GM10847 (cell line): ENCODE measurements around the gene EPAS1.

Experiments used
- POLR2A ChIP-seq: IDR thresholded peaks from 2 replicates; pipeline ENCODE4 v1.6.1; 2011; ENCODE audit not compliant: insufficient read length; ENCODE audit errors: extremely low read depth

Gene EPAS1

DNA sequence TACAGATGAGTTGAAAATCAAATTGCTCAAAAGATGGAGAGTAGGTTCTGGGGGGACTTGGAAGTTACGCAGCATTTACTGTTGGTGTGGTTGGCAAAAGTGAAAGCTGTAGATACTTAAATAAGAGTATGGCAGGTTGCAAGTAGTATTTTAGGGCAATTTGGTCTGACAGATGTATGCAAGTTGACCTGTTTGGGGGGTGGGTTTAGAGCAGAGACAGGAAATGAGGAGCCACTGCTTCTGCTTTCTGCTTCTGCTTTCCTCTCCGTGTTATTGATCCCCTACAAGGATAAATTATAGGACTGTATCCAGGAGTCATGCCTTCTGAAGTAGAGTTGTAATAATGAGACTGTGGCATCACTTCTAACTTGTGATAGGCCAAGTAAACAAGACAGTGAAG, 71.2 kb downstream of the EPAS1 start:
- TF ChIP-seq POLR2A = no peak

DNA sequence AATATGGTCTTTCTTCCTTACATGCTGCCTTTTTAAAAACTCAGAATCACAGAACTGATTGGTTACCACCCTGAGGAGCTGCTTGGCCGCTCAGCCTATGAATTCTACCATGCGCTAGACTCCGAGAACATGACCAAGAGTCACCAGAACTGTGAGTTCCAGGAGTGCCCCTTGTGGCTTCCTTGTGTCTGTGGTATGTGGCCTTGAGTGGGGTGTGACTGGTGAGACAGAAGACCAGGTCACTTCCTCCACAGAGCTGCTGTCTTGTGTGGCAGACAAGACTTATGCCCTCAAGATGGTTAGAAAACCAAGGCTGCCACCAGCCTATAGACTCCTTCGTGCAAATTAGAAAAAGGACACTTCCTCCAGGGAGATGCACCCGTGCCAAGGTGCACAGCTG, 72.6 kb downstream of the EPAS1 start:
- no peak for TF ChIP-seq POLR2A

GRCh38 chr2:46371854-46372253, 74.6 kb downstream of the EPAS1 start:
- no peak for TF ChIP-seq POLR2A

DNA sequence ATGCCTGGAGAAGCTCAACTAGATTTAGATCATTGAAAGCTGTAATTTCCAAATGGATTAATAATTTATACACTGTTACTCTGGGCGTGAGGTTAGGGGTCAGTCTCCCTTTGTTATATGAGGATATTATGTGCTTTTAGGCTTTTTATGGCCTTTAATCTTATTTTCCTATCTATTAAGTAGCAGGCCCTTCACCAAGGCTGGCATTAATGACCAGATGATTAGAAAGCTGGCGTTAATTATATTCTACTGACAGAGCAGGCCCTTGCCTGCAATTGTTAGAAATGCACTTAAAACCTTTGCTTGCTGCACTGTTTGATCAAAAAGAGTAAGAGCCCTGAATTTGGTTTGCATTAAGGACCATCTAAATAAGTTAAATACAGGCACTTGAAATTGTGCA, 75.3 kb downstream of the EPAS1 start:
- TF ChIP-seq POLR2A = no peak

GRCh38 chr2:46373238-46373637, 76.0 kb downstream of the EPAS1 start:
- no peak for TF ChIP-seq POLR2A

- no peak for TF ChIP-seq POLR2A
Measured at GRCh38 chr2:46375566-46376125, 78.4 kb downstream of the EPAS1 start.

GRCh38 chr2:46376586-46376985, 79.4 kb downstream of the EPAS1 start:
- no peak for TF ChIP-seq POLR2A

GRCh38 chr2:46377101-46377581, 79.9 kb downstream of the EPAS1 start:
- TF ChIP-seq POLR2A = no peak

DNA sequence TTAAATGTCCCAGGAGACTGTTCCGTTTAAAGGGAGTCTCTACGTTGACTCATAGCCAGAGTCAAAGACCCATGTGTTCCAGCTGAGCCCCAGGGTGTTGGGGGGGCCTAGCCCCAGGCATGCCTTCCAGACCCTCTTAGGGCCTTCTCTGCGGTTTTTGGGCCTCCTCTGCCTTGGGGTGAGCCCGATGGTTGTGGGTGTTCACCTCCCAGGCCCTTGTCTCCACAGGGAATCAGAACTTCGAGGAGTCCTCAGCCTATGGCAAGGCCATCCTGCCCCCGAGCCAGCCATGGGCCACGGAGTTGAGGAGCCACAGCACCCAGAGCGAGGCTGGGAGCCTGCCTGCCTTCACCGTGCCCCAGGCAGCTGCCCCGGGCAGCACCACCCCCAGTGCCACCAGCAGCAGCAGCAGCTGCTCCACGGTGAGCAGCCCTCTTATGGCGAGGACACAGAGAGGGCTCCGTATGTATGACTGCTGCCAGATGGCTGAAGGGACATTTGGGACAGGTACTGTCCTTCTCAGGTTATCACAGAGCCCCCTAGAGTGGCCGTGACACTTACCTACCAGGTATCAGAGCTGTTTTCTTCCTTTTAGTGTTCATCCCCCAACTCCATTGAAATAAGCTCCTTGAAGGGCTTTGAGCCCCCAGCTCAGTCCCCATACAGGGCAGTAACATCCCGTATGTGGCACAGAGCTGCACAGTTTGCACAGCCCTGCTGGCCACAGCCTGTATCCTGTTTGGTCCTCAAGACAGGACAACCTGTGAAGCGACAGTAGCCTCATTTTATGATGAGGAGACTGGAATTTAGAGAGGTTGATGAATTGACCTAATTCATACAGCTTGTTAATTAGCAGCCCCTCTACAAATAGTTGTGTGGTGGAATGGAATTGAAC, 80.7 kb downstream of the EPAS1 start:
- no peak for TF ChIP-seq POLR2A

DNA sequence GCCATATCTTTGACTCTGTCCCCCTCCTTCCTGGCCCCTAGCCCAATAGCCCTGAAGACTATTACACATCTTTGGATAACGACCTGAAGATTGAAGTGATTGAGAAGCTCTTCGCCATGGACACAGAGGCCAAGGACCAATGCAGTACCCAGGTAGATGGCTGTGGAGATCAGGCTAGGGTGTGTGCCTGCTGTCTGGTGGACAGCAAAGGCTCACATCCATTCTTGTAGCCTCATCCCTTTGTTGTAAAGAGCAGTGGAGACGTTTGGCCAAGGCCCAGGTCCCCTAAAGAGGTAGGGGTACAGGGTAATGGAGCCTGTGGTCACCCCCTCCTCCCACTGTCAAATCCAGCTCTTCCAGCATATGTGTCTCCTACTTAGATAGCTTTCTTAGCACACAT, 81.4 kb downstream of the EPAS1 start:
- no peak for TF ChIP-seq POLR2A

- no peak for TF ChIP-seq POLR2A
Measured at GRCh38 chr2:46379213-46380037, 82.2 kb downstream of the EPAS1 start.

- no peak for TF ChIP-seq POLR2A
Measured at GRCh38 chr2:46380038-46380940, 83.1 kb downstream of the EPAS1 start.

DNA sequence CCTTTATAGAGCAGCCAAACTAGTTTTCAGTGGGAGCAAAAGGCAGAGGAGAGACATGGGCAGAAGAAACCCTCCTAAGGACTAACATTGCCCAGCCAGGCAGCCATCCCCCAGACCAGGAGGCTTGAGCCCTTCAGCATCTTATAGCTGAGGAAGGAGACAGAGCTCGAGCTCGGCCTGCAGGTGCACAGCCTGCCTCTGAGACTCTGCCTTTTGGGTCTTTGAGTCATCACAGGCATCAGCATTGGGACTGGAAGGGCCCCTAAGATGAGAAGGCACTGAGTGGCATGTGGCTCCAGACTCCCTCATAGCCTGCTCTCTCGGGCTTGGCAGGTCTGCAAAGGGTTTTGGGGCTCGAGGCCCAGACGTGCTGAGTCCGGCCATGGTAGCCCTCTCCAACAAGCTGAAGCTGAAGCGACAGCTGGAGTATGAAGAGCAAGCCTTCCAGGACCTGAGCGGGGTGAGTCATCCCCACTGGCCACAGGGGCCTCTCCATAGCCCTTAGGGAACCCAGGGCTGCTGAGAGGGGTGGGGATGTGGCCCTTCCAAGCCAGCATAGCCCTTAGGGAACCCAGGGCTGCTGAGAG, 84.1 kb downstream of the EPAS1 start:
- no peak for TF ChIP-seq POLR2A

GRCh38 chr2:46381871-46382270, 84.7 kb downstream of the EPAS1 start:
- no peak for TF ChIP-seq POLR2A
